ENCODE measurements around the gene PDGFC. TPM values are rescaled to one million over a fixed set of nuclear protein-coding genes. Genes with fewer than 3 reads are reported as not detected.

The PDGFC gene
- total RNA-seq, 1 experiment from 2014 or later = 4.5 TPM

DNA sequence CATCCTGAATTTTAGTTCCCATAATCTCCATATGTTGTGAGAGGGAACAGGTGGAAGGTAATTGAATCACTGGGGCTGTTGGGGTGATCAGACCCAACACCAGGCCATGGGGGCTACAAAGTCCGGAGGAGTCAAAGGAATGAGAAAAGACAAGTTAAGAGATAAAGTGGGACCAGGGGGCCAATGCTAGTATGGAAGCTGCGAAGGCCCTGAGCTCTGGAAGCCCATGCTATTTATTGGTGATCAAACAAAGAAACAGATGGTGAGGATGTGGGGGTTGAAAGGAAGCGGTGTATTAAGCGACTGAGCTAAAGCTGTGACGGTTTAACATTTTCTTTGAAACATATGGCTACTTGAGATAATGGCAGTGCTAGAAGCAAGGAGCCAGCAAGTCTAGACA, 132.8 kb downstream of the PDGFC start:
- Mint-ChIP-seq H3K27me3 (ENCODE audit: low read depth) (peaks cover 2% of the 10 kb centered on the region), H3K9me3 (peaks cover 37 to 47% of the 10 kb centered on the region in 2 experiments), H3K4me3 (no peak overlapping the region), H3K4me1 (no peaks in the 10 kb centered on the region), H3K27ac (no peak overlapping the region), H3K36me3 (ENCODE audit: insufficient read depth in 1 of 3, low read depth in 3 of 3) (peaks cover 15 to 40% (median 39%) of the 10 kb centered on the region in 3 experiments)
- H3T11ph ChIP-seq (ENCODE audit: low read length) = no peak overlapping the region
- H2BK12ac ChIP-seq (ENCODE audit: insufficient read length, low read depth, low read length) = no peak overlapping the region
- no peak overlapping the region for H3K27ac ChIP-seq (ENCODE audit: insufficient read length, low read depth, low read length)
- WGBS (ENCODE audit: extremely low coverage, insufficient read length, low lambda C conversion rate) = no CpG with 5 or more reads among the region's 5 CpGs
- H4K20me1 ChIP-seq (ENCODE audit: control insufficient read depth, insufficient read depth, insufficient read length) = no peaks in the 10 kb centered on the region
- no peak overlapping the region for H4K8ac ChIP-seq (replicated peaks; ENCODE audit: insufficient read length, low read depth, low read length)
- H3K4me1 ChIP-seq (ENCODE audit: insufficient read depth, low read length) = no peaks in the 10 kb centered on the region
- no peak overlapping the region for H2BK120ac ChIP-seq (ENCODE audit: low read depth, low read length, poor library complexity, severe bottlenecking)
- H3K56ac ChIP-seq (ENCODE audit: insufficient read length, low read depth, low read length) = no peak overlapping the region
- no peak overlapping the region for H3K4ac ChIP-seq (ENCODE audit: low read depth, low read length)
- no peaks in the 10 kb centered on the region for H3K79me1 ChIP-seq (ENCODE audit: insufficient read depth, low read depth, low read length, poor library complexity, severe bottlenecking)
- peaks cover 23% of the 10 kb centered on the region for H3K9me3 ChIP-seq (ENCODE audit: control insufficient read depth, low read depth, low read length)
- H4K91ac ChIP-seq (ENCODE audit: insufficient read length, low read depth, low read length) = no peak overlapping the region
- no peaks in the 10 kb centered on the region for H3K79me2 ChIP-seq (ENCODE audit: insufficient read depth, low read length)
- H2AK5ac ChIP-seq (ENCODE audit: insufficient read length, low read length) = no peak overlapping the region
- H3K4me2 ChIP-seq (ENCODE audit: insufficient read depth, insufficient read length, low read length) = no peak overlapping the region
- H2BK15ac ChIP-seq (ENCODE audit: low read depth, low read length) = no peak overlapping the region
- H2BK5ac ChIP-seq (ENCODE audit: insufficient read length, low read length) = no peak overlapping the region
- DNase-seq = no peak
- no peak overlapping the region for H3K14ac ChIP-seq (ENCODE audit: insufficient read depth, low read length)
- no peak overlapping the region for H4K5ac ChIP-seq (ENCODE audit: insufficient read length, low read depth, low read length)
- H2AFZ ChIP-seq (ENCODE audit: low read length) = no peak overlapping the region
- H3K9ac ChIP-seq (ENCODE audit: extremely low read depth, insufficient read length, low read length) = no peak overlapping the region
- TF ChIP-seq, protein P1, sequence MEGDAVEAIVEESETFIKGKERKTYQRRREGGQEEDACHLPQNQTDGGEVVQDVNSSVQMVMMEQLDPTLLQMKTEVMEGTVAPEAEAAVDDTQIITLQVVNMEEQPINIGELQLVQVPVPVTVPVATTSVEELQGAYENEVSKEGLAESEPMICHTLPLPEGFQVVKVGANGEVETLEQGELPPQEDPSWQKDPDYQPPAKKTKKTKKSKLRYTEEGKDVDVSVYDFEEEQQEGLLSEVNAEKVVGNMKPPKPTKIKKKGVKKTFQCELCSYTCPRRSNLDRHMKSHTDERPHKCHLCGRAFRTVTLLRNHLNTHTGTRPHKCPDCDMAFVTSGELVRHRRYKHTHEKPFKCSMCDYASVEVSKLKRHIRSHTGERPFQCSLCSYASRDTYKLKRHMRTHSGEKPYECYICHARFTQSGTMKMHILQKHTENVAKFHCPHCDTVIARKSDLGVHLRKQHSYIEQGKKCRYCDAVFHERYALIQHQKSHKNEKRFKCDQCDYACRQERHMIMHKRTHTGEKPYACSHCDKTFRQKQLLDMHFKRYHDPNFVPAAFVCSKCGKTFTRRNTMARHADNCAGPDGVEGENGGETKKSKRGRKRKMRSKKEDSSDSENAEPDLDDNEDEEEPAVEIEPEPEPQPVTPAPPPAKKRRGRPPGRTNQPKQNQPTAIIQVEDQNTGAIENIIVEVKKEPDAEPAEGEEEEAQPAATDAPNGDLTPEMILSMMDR (conservative IDR thresholded peaks at IDR 0.05) = no peak
- H3K23me2 ChIP-seq (ENCODE audit: insufficient read length, low read depth, low read length, poor library complexity, severe bottlenecking) = no peaks in the 10 kb centered on the region
- H3K23ac ChIP-seq (ENCODE audit: insufficient read length, low read depth, low read length) = no peak overlapping the region
- H3K18ac ChIP-seq (ENCODE audit: insufficient read length, low read depth, low read length) = no peak overlapping the region
- no peaks in the 10 kb centered on the region for H3K27me3 ChIP-seq (ENCODE audit: insufficient read depth, low read length)
- no peak overlapping the region for H2BK20ac ChIP-seq (ENCODE audit: low read depth, low read length, poor library complexity, severe bottlenecking)
